ENCODE data around the gene ZCCHC3.
"Not testable (repeated sequence)": the region's sequence is repeated elsewhere in the genome, so short reads cannot be mapped to it uniquely, and the experiment has no call there.

Gene ZCCHC3

DNA sequence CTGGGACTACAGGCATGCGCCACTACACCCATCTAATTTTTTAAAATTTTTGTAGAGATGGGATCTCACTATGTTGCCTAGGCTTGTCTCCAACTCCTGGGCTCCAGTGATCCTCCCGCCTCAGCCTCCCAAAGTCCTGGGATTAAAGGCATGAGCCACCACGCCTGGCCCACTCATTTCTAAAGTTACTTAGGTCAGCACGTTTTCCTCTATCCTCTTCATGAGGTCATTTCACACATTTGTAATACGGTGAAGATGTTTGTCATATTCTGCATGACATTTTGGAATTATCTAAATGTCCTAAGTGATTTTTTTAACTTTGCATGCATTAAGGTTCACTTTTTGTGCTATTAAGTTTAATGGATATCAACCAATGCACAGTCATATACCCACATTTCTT is 16.0 kb downstream of the ZCCHC3 start:
- no peak for DNase-seq (ENCODE audit: low read depth)

DNA sequence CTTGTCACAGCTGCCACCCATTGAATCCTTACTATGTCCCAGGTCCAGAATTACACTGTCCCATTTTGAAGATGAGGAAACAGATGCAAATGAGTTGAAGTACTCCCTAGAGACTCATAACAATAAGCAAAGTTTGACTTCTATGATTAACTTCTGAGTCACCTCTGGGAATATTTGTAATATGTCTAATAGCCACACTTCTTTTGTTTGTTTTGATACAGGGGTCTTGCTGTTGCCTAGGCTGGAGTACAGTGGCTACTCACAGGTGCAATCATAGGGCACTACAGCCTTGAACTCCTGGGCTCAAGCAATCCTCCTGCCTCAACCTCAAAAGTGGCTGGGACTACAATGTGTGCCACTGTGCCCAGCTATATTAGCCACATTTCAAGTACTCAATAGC is 16.6 kb downstream of the ZCCHC3 start:
- DNase-seq (ENCODE audit: low read depth): peak; percentile 45

DNA sequence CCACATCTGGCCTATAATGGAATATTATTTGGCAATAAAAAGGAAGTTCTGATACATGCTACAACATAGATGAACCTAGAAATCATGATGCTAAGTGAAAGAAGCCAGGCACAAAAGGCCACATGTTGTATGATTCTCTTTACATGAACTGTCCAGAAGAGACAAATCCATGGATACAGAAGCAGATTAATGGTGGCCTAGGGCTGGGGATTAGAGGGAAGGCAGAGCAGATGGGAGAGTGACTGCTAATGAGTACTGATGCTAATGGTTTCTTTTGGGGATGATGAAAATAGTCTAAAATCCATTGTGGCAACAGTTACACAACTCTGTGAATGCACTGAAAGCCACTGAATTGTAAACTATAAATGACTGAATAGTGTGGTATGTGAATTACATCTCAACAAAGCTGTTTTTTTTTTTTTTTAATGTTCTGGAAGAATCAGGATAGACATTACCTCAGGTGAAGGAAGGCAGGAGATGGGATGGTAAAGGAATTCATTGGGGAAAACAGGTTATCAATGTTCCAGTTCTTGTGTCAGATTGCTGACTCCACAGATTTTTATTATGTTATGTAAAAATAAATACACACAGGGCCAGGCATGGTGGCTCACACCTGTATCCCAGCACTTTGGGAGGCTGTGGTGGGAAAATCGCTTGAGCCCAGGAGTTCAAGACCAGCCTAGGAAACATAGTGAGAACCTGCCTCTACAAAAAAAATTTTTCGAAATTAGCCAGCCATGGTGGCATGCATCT is 19.1 kb downstream of the ZCCHC3 start:
- DNase-seq (ENCODE audit: low read depth): peak; percentile 62

DNA sequence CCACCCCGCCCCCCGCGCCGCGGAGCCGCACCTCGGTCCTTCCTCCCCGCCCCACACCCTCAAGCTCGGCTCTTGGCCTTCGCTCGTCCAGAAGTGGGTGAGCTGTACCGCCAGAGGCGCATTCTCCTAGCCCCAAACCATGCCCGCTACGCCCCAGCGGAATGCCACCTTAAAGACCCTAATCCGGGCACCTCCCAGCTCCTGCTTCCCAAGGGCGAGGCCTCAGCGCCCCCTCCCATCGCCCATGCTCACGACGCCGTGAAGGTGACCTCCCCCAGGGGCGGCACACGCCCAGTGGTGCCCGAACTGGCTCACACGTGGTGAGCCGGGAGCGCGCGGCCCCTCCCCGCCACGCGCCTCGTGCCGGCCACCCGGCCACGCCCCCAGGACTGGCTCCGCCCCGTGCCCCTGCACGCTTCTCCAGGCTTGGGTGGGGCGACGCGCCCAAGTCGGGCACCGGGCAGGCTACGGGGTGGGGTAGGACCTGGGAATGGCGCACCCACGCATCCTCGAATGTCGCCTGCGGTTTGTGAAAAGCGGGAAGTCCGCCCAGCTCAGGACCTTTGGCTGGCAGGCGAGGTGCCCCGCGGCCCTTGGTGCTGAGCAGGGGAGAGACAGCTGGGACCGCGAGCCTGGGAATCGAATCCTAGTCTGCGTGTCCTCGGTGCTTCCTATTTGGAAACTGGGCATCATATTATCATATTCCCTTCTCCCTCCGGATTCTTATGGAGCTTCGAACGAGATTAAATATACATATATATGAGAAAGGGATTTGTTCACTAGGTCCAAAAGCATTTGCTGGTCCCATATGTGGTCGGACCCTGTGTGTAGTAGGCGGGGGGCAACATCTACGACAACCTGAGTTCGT is 27.0 kb downstream of the ZCCHC3 start:
- DNase-seq (ENCODE audit: low read depth): peak; percentile 65

DNA sequence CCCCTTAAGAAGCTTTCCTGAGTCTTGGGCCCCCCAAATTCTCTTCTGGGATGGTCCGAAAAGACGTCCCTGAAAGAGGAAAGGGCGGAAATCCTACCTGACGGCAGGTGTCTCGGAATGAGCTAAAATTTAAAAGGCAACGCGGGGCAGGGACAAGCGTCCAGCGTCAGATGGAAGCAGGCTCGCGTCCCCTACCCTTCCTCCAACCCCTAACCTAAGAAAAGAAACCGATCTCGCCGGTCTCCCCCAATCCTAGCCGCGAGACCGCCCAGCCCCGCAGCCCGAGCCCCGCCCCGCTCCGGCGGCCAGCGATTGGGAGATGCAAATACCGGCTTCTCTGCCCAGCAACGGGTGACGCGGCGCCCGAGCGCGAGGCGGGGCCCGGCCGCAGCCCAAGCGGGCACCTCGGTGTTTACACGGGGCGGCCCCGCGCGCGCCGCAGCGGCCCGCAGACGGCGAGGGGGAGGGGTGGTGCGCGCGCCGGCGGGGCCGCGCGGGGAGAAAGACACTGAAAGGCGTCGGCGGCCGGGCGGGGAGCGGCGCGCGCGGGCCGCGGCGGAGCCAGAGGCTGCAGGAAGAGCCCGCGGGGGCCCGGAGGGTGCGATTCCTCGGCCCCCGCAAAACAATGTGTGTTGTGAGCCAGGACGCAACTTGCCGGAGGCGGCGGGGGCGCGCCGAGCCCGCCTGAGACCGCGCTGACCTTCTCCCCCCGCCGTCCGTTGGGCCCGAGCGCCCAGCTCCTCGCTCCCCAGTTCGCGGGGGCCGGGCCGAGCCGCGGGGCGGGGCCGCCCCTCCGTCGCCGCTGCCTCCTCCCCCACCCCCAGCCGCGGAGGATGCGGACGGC is 27.9 kb downstream of the ZCCHC3 start, which contains the start of gene SOX12:
Gene SOX12, plus strand, starts transcription at position 508 of the 844 bp plus-strand sequence. CDS start 373 bp downstream, outside the sequence.
- peak; percentile 80 for DNase-seq (ENCODE audit: low read depth)

- DNase-seq (ENCODE audit: low read depth): no peak
Measured at GRCh38 chr20:325889-326644, 28.7 kb downstream of the ZCCHC3 start.

GRCh38 chr20:326645-327185 is 29.3 kb downstream of the ZCCHC3 start:
- DNase-seq (ENCODE audit: low read depth): no peak

GRCh38 chr20:327186-328026 is 30.0 kb downstream of the ZCCHC3 start:
- peak; percentile 86 for DNase-seq (ENCODE audit: low read depth)

DNA sequence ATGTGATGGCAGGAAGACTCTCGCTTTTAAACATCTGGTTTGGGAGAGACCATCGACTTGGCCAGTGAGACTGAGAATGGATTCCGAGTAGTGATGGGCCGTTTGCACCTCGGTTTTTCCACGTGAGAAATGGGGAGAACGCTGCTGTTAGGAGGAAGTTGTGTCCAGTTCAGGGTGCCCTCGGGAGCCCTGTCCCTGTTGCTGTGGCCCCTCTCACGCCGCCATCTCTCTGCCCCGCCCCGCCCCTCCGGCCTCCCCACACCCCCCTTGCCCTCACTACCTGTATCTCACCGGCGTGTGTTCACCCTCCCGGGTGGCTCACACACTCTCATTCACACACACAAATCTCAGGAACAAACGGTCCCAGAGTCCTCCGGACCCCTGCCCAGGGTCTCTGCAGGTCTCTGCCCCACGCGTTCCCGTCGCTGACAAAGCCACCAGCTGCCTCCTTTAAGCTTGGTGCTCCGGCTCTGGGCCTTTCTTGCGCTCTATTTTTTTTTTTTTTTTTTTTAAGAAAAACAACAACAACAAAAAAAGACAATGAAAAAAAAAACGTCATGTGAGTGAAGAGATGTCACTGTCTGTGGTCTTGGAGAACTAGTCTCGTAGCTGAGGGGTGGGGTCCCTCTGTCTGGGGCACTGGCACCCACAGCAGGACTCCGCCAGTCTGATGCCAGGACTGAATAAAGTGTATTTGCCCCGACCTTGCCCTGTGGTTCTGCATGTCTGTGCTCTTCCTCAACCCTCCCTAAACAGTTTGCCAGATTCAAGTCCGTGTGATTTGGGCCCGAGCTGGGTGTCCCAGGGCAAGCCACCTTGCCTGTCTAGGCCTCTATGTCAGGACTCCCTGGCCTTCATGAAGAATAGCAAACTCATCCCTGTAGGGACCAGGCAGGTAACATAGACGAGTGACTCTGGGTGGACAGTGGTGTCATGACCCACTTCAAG is 30.9 kb downstream of the ZCCHC3 start:
- DNase-seq (ENCODE audit: low read depth): no peak

DNA sequence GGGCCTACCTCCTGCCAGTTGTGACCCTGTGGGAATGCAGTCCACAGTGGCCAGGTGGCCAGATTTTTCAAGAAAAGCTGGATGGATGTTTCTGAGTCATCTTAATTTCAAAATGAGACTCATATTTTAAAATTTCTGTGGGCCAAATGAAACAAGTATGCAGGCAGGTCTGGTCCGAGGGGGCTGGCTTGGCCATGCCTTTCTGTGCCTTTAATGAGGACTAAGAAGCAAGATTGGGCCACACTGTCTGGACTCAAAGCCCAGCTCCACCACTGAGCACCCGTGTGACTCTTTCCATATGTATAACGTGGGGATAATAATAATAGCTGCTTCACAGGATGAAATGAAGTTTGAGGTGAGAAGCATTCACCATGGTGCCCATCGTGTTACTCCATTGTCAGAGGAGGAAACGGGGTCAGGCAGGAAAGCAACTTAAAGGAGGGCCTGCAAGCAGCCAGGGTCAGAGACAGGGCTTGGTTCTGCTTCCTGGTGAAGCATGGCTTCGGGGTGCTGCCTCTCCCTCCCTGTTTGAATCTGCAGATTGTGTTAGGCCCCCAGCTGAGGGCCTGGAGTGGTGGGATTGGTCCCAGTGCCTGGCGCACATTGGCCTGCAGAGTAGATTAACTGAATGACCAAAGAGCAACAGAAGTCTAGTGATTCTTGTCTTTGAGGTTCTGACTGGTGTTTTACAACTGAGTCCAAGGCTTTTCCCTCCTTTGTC is 31.8 kb downstream of the ZCCHC3 start:
- no peak for DNase-seq (ENCODE audit: low read depth)

DNA sequence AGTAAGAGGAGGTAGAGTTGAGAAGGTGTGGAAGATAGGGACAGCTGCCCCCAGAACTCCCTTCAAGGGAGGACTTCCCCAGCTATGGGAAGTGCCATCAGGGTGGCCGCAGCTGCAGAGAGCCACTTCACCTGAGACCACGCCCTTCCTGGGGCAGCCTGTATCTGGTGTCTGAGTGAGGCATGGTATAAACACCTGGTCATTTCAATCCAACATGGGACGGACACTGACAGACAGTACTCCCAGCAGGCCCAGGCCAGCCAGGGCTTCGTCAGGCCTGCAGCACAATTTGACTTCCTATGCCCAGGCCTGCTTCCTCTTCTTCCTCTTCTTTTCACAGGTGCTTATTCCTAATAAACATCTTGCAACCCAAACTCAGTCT is 32.5 kb downstream of the ZCCHC3 start:
- no peak for DNase-seq (ENCODE audit: low read depth)

DNA sequence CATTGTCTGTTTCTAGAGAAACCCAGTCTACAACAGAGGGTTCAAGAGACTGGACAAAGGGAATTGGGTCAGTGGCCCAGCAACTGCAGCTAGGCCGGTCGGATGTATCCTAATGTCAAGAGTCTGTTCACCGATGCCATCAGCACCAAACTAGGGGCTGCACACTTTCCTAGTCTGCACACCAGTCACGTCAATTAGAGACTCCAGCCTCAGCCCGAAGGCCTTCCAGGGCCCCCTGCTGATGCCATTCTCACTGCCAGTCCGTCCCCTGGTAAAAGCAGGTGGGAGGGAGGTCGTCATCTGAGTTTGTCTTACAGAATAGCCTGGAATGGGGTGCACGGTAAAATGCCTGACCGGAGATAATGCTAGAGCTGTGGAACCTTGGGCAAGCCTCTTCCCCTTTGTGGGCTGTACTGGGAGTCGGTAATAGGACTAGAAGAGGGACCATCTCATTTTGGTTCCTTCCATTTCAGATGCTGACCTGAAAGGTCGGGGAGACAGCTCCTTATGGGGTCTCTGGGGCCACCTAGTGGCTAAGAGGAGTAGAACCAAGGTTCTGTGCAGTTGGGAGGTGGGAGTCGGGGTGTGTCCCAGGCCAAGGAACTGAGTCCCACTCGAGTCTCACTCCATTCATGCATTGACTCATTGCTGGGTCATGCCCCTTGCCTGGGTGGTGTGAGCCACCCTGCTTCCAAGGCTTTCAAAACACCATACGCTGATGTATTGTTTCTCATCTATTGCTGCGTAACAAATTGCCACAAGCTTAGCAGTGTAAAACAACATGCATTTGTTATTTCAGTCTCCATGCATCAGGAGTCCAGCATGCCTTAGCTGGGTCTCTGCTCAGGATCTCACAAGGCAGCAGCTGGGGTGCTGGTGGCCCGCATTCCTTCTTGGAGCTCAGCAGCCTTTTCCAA is 33.1 kb downstream of the ZCCHC3 start:
- no peak for DNase-seq (ENCODE audit: low read depth)

GRCh38 chr20:334578-334977 is 37.2 kb downstream of the ZCCHC3 start:
- no peak for DNase-seq (ENCODE audit: low read depth)

DNA sequence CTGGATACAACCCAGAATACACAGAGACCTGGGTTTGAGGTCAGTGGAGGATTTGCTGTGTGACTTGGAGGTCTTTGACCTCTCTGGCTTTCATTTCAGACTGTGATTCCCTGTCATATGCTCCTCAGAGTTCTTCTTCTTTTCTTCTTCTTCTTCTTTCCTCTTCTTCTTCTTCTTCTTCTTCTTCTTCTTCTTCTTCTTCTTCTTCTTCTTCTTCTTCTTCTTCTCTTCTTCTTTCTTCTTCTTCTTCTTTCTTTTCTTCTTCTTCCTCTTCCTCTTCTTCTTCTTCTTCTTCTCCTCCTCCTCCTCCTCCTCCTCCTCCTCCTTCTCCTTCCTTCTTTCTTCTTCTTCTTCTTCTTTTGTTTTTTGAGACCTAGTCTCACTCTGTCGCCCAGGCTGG is 38.7 kb downstream of the ZCCHC3 start:
- not testable (repeated sequence) for DNase-seq (ENCODE audit: low read depth)

DNA sequence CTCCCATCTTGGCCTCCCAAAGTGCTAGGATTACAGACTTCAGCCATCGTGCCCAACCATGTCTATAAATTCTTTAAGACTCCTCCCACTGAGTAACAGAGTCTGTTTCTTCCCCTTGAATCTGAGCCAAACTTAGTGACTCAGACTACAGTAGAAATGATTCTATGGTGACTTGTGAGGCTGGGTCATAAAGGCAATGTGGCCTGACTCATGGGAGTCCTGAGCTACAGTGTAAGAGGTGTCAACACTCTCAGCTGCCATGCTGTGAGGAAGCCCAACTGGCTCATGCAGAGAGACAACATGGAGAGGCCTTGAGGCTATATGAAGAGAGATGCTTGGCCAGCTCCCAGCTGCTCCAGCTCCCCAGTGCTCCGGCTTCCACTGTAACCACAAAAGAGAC is 44.3 kb downstream of the ZCCHC3 start:
- no peak for DNase-seq (ENCODE audit: low read depth)

GRCh38 chr20:343107-343506 is 45.7 kb downstream of the ZCCHC3 start:
- no peak for DNase-seq (ENCODE audit: low read depth)

DNA sequence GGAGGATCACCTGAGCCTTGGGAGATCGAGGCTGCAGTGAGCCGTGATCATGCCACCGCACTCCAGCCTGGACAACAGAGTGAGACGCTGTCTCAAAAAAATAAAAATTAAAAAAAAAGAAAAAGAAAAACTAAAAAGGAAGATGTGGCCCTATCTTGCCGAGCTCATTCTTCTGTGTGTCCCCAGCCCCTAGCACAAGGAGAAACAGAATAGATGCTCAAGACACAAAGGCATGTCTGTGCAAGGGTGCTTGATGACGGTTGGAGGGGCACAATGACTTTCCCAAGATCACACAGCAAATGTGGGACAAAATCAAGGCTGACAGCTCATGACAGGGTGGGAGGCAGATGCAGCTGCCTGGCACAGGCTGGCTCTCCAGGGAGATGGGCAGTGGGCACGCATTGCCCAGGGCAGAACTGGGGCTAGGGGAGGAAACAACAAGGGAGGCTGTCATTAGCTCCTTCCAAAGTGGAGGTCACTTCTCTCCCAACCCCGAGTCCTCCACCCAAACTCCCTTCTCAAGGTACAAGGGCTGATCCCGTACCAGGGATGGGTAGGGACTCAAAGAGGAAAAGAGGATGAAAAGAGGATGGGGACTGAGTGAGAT is 48.8 kb downstream of the ZCCHC3 start:
- no peak for DNase-seq (ENCODE audit: low read depth)

Measured in GM04504 (cell line).